Smooth muscle cell (in vitro differentiated cells): Measurements from ENCODE around the gene HYAL1. TPM values are rescaled to one million over a fixed set of nuclear protein-coding genes. Genes with fewer than 3 reads are reported as not detected.

Source experiments
- DNase-seq: peaks from one replicate; lab custom pipeline; 2025; ENCODE audit not compliant: unreplicated experiment; lab: John Stamatoyannopoulos, UW
- H2AFZ ChIP-seq: fragments of 200-600 bp; sonication (generic); 2 replicates; pipeline ENCODE4 v1.6.0; 2016; ENCODE audit warnings: antibody characterized with exemption, low read depth, mild to moderate bottlenecking
- H3F3A ChIP-seq: fragments of 200-600 bp; sonication (generic); 2 replicates; pipeline ENCODE4 v1.6.0; 2017; ENCODE audit warnings: antibody characterized with exemption, low read depth
- H3K27ac ChIP-seq: fragments of 200-600 bp; sonication (generic); 2 replicates; pipeline ENCODE4 v1.5.1; 2016; ENCODE audit warnings: low read depth, mild to moderate bottlenecking
- H3K27me3 ChIP-seq: fragments of 200-600 bp; sonication (generic); 2 replicates; pipeline ENCODE4 v1.6.1; 2016; ENCODE audit warnings: low read depth, mild to moderate bottlenecking
- H3K36me3 ChIP-seq: fragments of 200-600 bp; sonication (generic); 2 replicates; pipeline ENCODE4 v1.5.1; 2016; ENCODE audit warnings: low read depth
- H3K4me1 ChIP-seq: fragments of 200-600 bp; sonication (generic); 2 replicates; pipeline ENCODE4 v1.5.1; 2016; ENCODE audit warnings: low read depth
- H3K4me2 ChIP-seq: fragments of 200-600 bp; sonication (generic); 2 replicates; pipeline ENCODE4 v1.6.0; 2016; ENCODE audit warnings: mild to moderate bottlenecking
- H3K4me3 ChIP-seq: fragments of 200-600 bp; sonication (generic); 2 replicates; pipeline ENCODE4 v1.5.1; 2016; ENCODE audit warnings: mild to moderate bottlenecking
- H3K79me2 ChIP-seq: fragments of 200-600 bp; sonication (generic); 2 replicates; pipeline ENCODE4 v1.6.0; 2016; ENCODE audit warnings: low read depth, mild to moderate bottlenecking
- H3K9ac ChIP-seq: fragments of 200-600 bp; sonication (generic); 2 replicates; pipeline ENCODE4 v1.6.0; 2016; ENCODE audit warnings: low read depth
- H3K9me3 ChIP-seq: fragments of 200-600 bp; sonication (generic); replicated peaks from 2 replicates; pipeline ENCODE4 v1.5.1; 2016; ENCODE audit warnings: low read depth
- H4K20me1 ChIP-seq: fragments of 200-600 bp; sonication (generic); 2 replicates; pipeline ENCODE4 v1.6.0; 2016; ENCODE audit warnings: low read depth
- CTCF ChIP-seq: fragments of 200-600 bp; sonication (generic); IDR thresholded peaks from 2 replicates; pipeline ENCODE4 v1.5.1; 2017; ENCODE audit warnings: borderline replicate concordance, mild to moderate bottlenecking, antibody characterized with exemption; ENCODE audit not compliant: insufficient read depth, poor library complexity, severe bottlenecking
- WGBS: methylation state at CpG from one replicate; pipeline ENCODE4 v1.1.7; 2016; ENCODE audit warnings: low lambda C conversion rate; 5-methylcytosine and 5-hydroxymethylcytosine counted together
- polyA plus RNA-seq: library from polyadenylated mRNA; unstranded; fragments of >200 nt; fragmentation: Nextera tagmentation; extraction: Ambion mirVana; gene quantifications from 2 replicates; pipeline ENCODE4 v1.2.1, GENCODE V29; 2016
- total RNA-seq: library from RNA; depleted of rRNA; stranded (reverse); fragments of >200 nt; gene quantifications from 2 replicates; pipeline ENCODE4 v1.2.3, GENCODE V29; 2014

The HYAL1 gene
- total and polyA plus RNA-seq, 2 experiments from 2014 or later = 1.0 TPM; not detected in 1

GRCh38 chr3:50318163-50318562 is 14.8 kb upstream of the HYAL1 start:
- H3K4me1 ChIP-seq = peaks cover 17% of the 10 kb centered on the region
- H3K9me3 ChIP-seq = no peaks in the 10 kb centered on the region
- no peaks in the 10 kb centered on the region for H3K27me3 ChIP-seq
- H3K4me2 ChIP-seq = no peak overlapping the region
- no peak overlapping the region for H2AFZ ChIP-seq
- WGBS = 98% methylated on average over 11 of the region's 11 CpGs
- peaks cover 20% of the 10 kb centered on the region for H3K79me2 ChIP-seq
- H3K4me3 ChIP-seq = no peak overlapping the region
- peaks cover 24% of the 10 kb centered on the region for H4K20me1 ChIP-seq
- no peaks in the 10 kb centered on the region for H3K36me3 ChIP-seq
- peak overlapping the region; percentile 75 for H3K27ac ChIP-seq
- no peak for DNase-seq
- peaks cover 2% of the 10 kb centered on the region for H3F3A ChIP-seq
- TF ChIP-seq CTCF = no peak
- no peak overlapping the region for H3K9ac ChIP-seq

GRCh38 chr3:50317300-50317699 is 13.9 kb upstream of the HYAL1 start:
- DNase-seq = no peak
- TF ChIP-seq CTCF = no peak
- H3K4me3 ChIP-seq = no peak overlapping the region
- H3K79me2 ChIP-seq = peaks cover 20% of the 10 kb centered on the region
- H2AFZ ChIP-seq = no peak overlapping the region
- H3K9ac ChIP-seq = peak overlapping the region; percentile 44
- H3K4me1 ChIP-seq = peaks cover 13% of the 10 kb centered on the region
- no peaks in the 10 kb centered on the region for H3K36me3 ChIP-seq
- H3K9me3 ChIP-seq = no peaks in the 10 kb centered on the region
- H3K27me3 ChIP-seq = no peaks in the 10 kb centered on the region
- H3K4me2 ChIP-seq = no peak overlapping the region
- WGBS = 84% methylated on average over 6 of the region's 6 CpGs
- no peaks in the 10 kb centered on the region for H3F3A ChIP-seq
- peak overlapping the region; percentile 75 for H3K27ac ChIP-seq
- H4K20me1 ChIP-seq = peaks cover 24% of the 10 kb centered on the region

- WGBS = 49% methylated on average over 9 of the region's 9 CpGs
- peak overlapping the region; percentile 44 for H3K9ac ChIP-seq
- H3K27ac ChIP-seq = peak overlapping the region; percentile 75
- peaks cover 20% of the 10 kb centered on the region for H3K79me2 ChIP-seq
- peak overlapping the region; percentile 2 for H3K4me2 ChIP-seq
- H3K27me3 ChIP-seq = no peaks in the 10 kb centered on the region
- H2AFZ ChIP-seq = no peak overlapping the region
- H3K4me1 ChIP-seq = peaks cover 8% of the 10 kb centered on the region
- DNase-seq = no peak
- no peaks in the 10 kb centered on the region for H3F3A ChIP-seq
- H4K20me1 ChIP-seq = peaks cover 24% of the 10 kb centered on the region
- H3K4me3 ChIP-seq = no peak overlapping the region
- no peak for TF ChIP-seq CTCF
- no peaks in the 10 kb centered on the region for H3K9me3 ChIP-seq
- H3K36me3 ChIP-seq = no peaks in the 10 kb centered on the region
Measured at GRCh38 chr3:50316657-50317242, 13.4 kb upstream of the HYAL1 start.

- Histone ChIP-seq H3F3A (no peaks in the 10 kb centered on the region), H3K36me3 (peaks cover 1% of the 10 kb centered on the region), H3K4me2 (no peak overlapping the region), H3K27me3 (no peaks in the 10 kb centered on the region), H3K27ac (no peak overlapping the region), H3K4me1 (peaks cover under 1% of the 10 kb centered on the region), H2AFZ (no peak overlapping the region), H3K4me3 (no peak overlapping the region), H3K79me2 (peaks cover 13% of the 10 kb centered on the region), H3K9ac (no peak overlapping the region), H4K20me1 (peaks cover 24% of the 10 kb centered on the region), H3K9me3 (no peaks in the 10 kb centered on the region)
- TF ChIP-seq CTCF = no peak
- 99% methylated on average over 4 of the region's 4 CpGs for WGBS
- no peak for DNase-seq
Measured at GRCh38 chr3:50314816-50315215, 11.4 kb upstream of the HYAL1 start.
